ENCODE data around the gene ZHX3. TPM values are rescaled to one million over a fixed set of nuclear protein-coding genes. Genes with fewer than 3 reads are reported as not detected.
A peak's percentile ranks its signal among the peaks of the same experiment; 100 is the strongest.

ZHX3 gene
- total and polyA plus RNA-seq, 2 of the 13 experiments (the other 11 are each of a cell fraction or from before 2014, with no cell fraction given), result 8.4 to 11.7 TPM

- TF ChIP-seq ZNF496 (CRISPR knock-in tag; IDR thresholded peaks at IDR 0.05; ENCODE audit: insufficient replicate concordance), result no peak
- no peak for TF ChIP-seq SNAPC2 (CRISPR knock-in tag; IDR thresholded peaks at IDR 0.05)
- TF ChIP-seq ZNF546 (CRISPR knock-in tag; conservative IDR thresholded peaks at IDR 0.05), result no peak
- TF ChIP-seq RARA (CRISPR knock-in tag; IDR thresholded peaks at IDR 0.05), result no peak
- no peak for TF ChIP-seq ARID2 (CRISPR knock-in tag; IDR thresholded peaks at IDR 0.05; ENCODE audit: borderline replicate concordance)
- no peak for TF ChIP-seq ZNF747 (CRISPR knock-in tag; IDR thresholded peaks at IDR 0.05; ENCODE audit: borderline replicate concordance)
- TF ChIP-seq, protein P1, sequence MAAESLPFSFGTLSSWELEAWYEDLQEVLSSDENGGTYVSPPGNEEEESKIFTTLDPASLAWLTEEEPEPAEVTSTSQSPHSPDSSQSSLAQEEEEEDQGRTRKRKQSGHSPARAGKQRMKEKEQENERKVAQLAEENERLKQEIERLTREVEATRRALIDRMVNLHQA (CRISPR knock-in tag; IDR thresholded peaks at IDR 0.05), result no peak
- TF ChIP-seq TOE1 (CRISPR knock-in tag; IDR thresholded peaks at IDR 0.05), result no peak
- TF ChIP-seq PAX8 (CRISPR knock-in tag; IDR thresholded peaks at IDR 0.05; ENCODE audit: borderline replicate concordance), result no peak
- no peak for TF ChIP-seq ZNF138 (CRISPR knock-in tag; IDR thresholded peaks at IDR 0.05; ENCODE audit: low read depth)
- TF ChIP-seq, protein P2, sequence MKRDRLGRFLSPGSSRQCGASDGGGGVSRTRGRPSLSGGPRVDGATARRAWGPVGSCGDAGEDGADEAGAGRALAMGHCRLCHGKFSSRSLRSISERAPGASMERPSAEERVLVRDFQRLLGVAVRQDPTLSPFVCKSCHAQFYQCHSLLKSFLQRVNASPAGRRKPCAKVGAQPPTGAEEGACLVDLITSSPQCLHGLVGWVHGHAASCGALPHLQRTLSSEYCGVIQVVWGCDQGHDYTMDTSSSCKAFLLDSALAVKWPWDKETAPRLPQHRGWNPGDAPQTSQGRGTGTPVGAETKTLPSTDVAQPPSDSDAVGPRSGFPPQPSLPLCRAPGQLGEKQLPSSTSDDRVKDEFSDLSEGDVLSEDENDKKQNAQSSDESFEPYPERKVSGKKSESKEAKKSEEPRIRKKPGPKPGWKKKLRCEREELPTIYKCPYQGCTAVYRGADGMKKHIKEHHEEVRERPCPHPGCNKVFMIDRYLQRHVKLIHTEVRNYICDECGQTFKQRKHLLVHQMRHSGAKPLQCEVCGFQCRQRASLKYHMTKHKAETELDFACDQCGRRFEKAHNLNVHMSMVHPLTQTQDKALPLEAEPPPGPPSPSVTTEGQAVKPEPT (CRISPR knock-in tag; IDR thresholded peaks at IDR 0.05; ENCODE audit: low read depth), result no peak
- TF ChIP-seq HOXA9 (CRISPR knock-in tag; IDR thresholded peaks at IDR 0.05; ENCODE audit: borderline replicate concordance), result no peak
- TF ChIP-seq JARID2 (CRISPR knock-in tag; IDR thresholded peaks at IDR 0.05; ENCODE audit: insufficient replicate concordance), result no peak
- TF ChIP-seq RXRB (CRISPR knock-in tag; IDR thresholded peaks at IDR 0.05; ENCODE audit: borderline replicate concordance), result no peak
- no peak for TF ChIP-seq FOXJ3 (CRISPR knock-in tag; IDR thresholded peaks at IDR 0.05; ENCODE audit: borderline replicate concordance)
- TF ChIP-seq MIER3 (CRISPR knock-in tag; IDR thresholded peaks at IDR 0.05; ENCODE audit: borderline replicate concordance), result no peak
- TF ChIP-seq, protein P3, sequence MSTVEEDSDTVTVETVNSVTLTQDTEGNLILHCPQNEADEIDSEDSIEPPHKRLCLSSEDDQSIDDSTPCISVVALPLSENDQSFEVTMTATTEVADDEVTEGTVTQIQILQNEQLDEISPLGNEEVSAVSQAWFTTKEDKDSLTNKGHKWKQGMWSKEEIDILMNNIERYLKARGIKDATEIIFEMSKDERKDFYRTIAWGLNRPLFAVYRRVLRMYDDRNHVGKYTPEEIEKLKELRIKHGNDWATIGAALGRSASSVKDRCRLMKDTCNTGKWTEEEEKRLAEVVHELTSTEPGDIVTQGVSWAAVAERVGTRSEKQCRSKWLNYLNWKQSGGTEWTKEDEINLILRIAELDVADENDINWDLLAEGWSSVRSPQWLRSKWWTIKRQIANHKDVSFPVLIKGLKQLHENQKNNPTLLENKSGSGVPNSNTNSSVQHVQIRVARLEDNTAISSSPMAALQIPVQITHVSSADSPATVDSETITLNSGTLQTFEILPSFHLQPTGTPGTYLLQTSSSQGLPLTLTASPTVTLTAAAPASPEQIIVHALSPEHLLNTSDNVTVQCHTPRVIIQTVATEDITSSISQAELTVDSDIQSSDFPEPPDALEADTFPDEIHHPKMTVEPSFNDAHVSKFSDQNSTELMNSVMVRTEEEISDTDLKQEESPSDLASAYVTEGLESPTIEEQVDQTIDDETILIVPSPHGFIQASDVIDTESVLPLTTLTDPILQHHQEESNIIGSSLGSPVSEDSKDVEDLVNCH (CRISPR knock-in tag; IDR thresholded peaks at IDR 0.05), result no peak
- no peak for TF ChIP-seq CBX5 (CRISPR knock-in tag; IDR thresholded peaks at IDR 0.05; ENCODE audit: borderline replicate concordance)
- no peak for TF ChIP-seq ZBTB21 (CRISPR knock-in tag; IDR thresholded peaks at IDR 0.05)
- TF ChIP-seq ZNF720 (CRISPR knock-in tag; IDR thresholded peaks at IDR 0.05), result no peak
- TF ChIP-seq MAFK (conservative IDR thresholded peaks at IDR 0.05 in 1 of 2, IDR thresholded peaks at IDR 0.05 in 1 of 2; ENCODE audit: low read length in 2 of 2), result no peak
- TF ChIP-seq TFDP1 (CRISPR knock-in tag; IDR thresholded peaks at IDR 0.05; ENCODE audit: borderline replicate concordance), result no peak
- peak; percentile 53; the same call in 1 of the 2 replicates for TF ChIP-seq MAFG (CRISPR knock-in tag; IDR thresholded peaks at IDR 0.05)
- no peak for TF ChIP-seq MEIS2 (CRISPR knock-in tag; IDR thresholded peaks at IDR 0.05)
Observed at GRCh38 chr20:41141153-41141815, 176.2 kb downstream of the ZHX3 start (continued).
